GM12891 (cell line): ENCODE data around the gene AMDHD2. TPM values are rescaled to one million over a fixed set of nuclear protein-coding genes. Genes with fewer than 3 reads are reported as not detected.
A peak's percentile ranks its signal among the peaks of the same experiment; 100 is the strongest.

Experiments
- DNase-seq: peaks from one replicate; pipeline ENCODE4 v3.0.0; 2011; ENCODE audit warnings: low spot score; ENCODE audit not compliant: insufficient read length
- FAIRE-seq: peaks from 2 replicates; lab custom pipeline; 2011; peaks lifted over from hg19 to GRCh38; lab: Jason Lieb, UNC
- PAX5 ChIP-seq: IDR thresholded peaks from 2 replicates; pipeline ENCODE4 v1.6.1; 2011; ENCODE audit warnings: low read length, moderate library complexity, mild to moderate bottlenecking; ENCODE audit not compliant: insufficient read depth, severe bottlenecking
- POLR2A ChIP-seq: IDR thresholded peaks from 2 replicates; pipeline ENCODE4 v1.6.1; 2011; ENCODE audit warnings: low read depth, low read length, control low read depth
- POLR2AphosphoS5 ChIP-seq: IDR thresholded peaks from 2 replicates; pipeline ENCODE4 v1.6.1; 2011; ENCODE audit warnings: low read depth, low read length, control low read depth
- POU2F2 ChIP-seq: IDR thresholded peaks from 2 replicates; pipeline ENCODE4 v1.6.1; 2011; ENCODE audit warnings: low read depth, mild to moderate bottlenecking, control low read depth, low read length, moderate library complexity
- SPI1 ChIP-seq: IDR thresholded peaks from 2 replicates; pipeline ENCODE4 v1.6.1; 2011; ENCODE audit warnings: low read depth, low read length, control low read depth
- TAF1 ChIP-seq: IDR thresholded peaks from 2 replicates; pipeline ENCODE4 v1.6.1; 2011; ENCODE audit warnings: low read depth, low read length, control low read depth
- polyA plus RNA-seq: library from polyadenylated mRNA; unstranded; fragments of >200 nt; gene quantifications from one replicate; pipeline ENCODE4 v1.2.1, GENCODE V29; 2012; ENCODE audit warnings: low read depth, missing spikeins, inconsistent platforms; ENCODE audit not compliant: missing spikeins

AMDHD2 gene, protein sequence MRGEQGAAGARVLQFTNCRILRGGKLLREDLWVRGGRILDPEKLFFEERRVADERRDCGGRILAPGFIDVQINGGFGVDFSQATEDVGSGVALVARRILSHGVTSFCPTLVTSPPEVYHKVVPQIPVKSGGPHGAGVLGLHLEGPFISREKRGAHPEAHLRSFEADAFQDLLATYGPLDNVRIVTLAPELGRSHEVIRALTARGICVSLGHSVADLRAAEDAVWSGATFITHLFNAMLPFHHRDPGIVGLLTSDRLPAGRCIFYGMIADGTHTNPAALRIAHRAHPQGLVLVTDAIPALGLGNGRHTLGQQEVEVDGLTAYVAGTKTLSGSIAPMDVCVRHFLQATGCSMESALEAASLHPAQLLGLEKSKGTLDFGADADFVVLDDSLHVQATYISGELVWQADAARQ
- 14.2 TPM for polyA plus RNA-seq

DNA sequence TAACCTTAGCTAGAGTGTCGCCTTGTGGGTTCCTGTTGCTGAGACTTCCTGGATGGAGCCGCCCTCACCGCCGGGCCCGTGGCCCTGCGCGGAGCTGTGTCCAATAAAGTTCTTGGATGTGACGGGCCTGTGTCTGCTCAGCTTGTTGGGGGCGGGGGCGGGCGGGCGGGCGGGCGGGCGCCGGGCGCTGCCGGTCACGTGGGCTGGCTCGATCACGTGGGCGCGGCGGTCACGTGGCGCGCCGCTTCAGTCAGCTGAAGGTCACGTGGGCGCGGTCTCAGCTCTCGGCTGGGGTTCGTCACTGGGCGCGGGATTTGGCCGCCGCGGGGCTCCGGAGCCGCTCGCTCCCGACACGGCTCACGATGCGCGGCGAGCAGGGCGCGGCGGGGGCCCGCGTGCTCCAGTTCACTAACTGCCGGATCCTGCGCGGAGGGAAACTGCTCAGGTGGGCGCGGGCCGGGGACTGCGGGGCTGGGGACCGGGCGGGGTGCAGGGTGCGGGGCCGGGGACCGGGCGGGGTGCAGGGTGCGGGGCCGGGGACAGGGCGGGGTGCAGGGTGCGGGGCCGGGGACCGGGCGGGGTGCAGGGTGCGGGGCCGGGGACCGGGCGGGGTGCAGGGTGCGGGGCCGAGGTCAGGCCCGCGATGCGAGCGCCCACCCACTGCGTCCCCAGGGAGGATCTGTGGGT lies at the start of gene AMDHD2:
AMDHD2 (plus strand) TSS at position 275 of the 687 bp plus-strand sequence; CDS start at position 363, 88 bp downstream.
- FAIRE-seq: peak; percentile 89
- TF ChIP-seq TAF1 (peak; percentile 66), POLR2A (peak; percentile 73; the same call in 1 of the 2 replicates), SPI1 (no peak), PAX5 (peak; percentile 6), POU2F2 (peak; percentile 88; the same call in 1 of the 2 replicates), POLR2AphosphoS5 (peak; percentile 84)
- peak; percentile 99 for DNase-seq

DNA sequence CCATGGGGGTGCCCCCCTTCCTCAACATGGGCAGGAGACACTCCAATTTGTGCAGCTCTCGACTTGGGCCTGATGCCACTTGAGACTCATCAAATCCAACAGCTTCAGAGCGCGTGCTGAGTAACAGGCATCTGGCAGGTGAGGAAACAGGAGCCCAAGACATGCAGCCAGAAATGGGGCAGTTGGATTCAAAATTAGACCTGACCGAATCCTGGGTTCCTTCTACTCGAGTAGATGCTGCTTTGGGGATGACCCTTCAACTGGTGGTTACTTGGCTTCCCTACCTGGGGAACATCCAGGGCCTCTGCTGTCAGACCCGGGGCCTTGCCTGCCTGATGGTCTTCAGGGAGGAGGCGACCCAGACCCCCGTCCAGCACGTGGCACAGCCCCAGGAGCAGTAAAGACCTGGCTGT lies 49.6 kb upstream of the AMDHD2 start:
- DNase-seq: no peak
- FAIRE-seq: no peak
- TF ChIP-seq TAF1 (no peak), POLR2A (no peak), SPI1 (no peak), PAX5 (no peak), POU2F2 (no peak), POLR2AphosphoS5 (no peak)

DNA sequence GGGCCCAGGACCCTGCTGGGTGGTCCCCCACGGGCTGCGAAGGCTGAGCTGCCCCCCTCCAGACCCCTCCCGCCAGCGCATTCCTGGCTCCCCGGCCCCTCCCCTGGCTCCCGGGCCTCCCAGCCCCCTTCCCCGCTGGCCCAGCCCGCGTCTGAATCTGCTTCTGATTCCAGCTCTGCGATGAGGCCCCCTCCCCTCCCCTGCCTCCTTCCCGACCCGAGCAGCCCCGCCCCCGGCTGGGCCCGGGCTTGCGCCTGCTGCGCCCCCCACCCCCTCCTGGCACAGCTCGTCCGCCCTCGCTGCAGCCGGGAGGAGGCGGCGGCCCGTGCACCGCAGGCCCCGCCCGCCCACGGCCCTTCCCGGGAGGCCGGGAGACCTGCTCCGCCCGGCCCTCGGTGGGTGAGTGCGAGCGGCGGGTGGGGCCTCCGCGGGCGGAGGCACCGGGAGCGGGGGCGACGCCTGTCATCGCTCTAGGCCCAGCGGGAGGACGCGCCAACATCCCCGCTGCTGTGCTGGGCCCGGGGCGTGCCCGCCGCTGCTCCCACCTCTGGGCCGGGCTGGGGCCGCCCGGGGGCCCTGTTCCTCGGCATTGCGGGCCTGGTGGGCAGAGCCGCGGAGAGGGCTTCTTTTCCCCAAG lies 49.0 kb upstream of the AMDHD2 start, which contains the start of gene NTN3:
NTN3 (plus strand) TSS at position 282 of the 637 bp plus-strand sequence. CDS start 405 bp downstream, outside the sequence.
- FAIRE-seq (peak; percentile 13), DNase-seq (no peak)
- TF ChIP-seq SPI1 (no peak), TAF1 (no peak), POLR2A (no peak), PAX5 (no peak), POU2F2 (no peak), POLR2AphosphoS5 (no peak)

DNA sequence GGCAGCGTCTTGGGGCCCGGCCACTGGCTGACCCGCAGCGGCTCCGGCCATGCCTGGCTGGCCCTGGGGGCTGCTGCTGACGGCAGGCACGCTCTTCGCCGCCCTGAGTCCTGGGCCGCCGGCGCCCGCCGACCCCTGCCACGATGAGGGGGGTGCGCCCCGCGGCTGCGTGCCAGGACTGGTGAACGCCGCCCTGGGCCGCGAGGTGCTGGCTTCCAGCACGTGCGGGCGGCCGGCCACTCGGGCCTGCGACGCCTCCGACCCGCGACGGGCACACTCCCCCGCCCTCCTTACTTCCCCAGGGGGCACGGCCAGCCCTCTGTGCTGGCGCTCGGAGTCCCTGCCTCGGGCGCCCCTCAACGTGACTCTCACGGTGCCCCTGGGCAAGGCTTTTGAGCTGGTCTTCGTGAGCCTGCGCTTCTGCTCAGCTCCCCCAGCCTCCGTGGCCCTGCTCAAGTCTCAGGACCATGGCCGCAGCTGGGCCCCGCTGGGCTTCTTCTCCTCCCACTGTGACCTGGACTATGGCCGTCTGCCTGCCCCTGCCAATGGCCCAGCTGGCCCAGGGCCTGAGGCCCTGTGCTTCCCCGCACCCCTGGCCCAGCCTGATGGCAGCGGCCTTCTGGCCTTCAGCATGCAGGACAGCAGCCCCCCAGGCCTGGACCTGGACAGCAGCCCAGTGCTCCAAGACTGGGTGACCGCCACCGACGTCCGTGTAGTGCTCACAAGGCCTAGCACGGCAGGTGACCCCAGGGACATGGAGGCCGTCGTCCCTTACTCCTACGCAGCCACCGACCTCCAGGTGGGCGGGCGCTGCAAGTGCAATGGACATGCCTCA lies 48.3 kb upstream of the AMDHD2 start:
- DNase-seq: no peak
- no peak for FAIRE-seq
- TF ChIP-seq POU2F2 (no peak), POLR2A (no peak), PAX5 (no peak), TAF1 (no peak), POLR2AphosphoS5 (no peak), SPI1 (no peak)

DNA sequence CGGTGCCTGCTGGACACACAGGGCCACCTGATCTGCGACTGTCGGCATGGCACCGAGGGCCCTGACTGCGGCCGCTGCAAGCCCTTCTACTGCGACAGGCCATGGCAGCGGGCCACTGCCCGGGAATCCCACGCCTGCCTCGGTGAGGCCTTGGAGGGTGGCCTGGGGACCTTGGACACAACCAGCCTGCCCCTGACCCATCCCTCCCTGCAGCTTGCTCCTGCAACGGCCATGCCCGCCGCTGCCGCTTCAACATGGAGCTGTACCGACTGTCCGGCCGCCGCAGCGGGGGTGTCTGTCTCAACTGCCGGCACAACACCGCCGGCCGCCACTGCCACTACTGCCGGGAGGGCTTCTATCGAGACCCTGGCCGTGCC lies 47.7 kb upstream of the AMDHD2 start:
- DNase-seq: no peak
- no peak for FAIRE-seq
- TF ChIP-seq POLR2AphosphoS5 (no peak), TAF1 (no peak), POLR2A (no peak), POU2F2 (no peak), SPI1 (no peak), PAX5 (no peak)

DNA sequence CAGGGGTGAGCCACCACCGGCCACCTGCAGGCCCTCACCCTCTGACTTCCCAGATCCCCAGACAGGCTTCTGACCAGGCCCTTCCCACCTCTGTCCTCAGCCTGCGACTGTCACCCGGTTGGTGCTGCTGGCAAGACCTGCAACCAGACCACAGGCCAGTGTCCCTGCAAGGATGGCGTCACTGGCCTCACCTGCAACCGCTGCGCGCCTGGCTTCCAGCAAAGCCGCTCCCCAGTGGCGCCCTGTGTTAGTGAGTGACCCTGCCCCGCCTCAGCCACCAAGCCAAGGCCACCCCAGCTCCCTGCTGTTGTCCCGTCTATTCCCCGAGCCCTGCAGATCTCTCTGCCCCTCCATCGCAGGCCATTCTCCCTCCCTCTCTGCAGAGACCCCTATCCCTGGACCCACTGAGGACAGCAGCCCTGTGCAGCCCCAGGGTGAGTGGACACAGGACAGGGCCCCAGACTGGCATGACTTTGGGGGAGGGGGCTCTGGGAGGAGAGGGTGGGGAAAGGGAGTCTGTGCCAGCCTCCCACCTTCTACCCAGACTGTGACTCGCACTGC lies 47.2 kb upstream of the AMDHD2 start:
- FAIRE-seq (no peak), DNase-seq (no peak)
- TF ChIP-seq POLR2A: no peak
- no peak for TF ChIP-seq POLR2AphosphoS5
- TF ChIP-seq PAX5: no peak
- TF ChIP-seq SPI1: no peak
- no peak for TF ChIP-seq POU2F2
- no peak for TF ChIP-seq TAF1

DNA sequence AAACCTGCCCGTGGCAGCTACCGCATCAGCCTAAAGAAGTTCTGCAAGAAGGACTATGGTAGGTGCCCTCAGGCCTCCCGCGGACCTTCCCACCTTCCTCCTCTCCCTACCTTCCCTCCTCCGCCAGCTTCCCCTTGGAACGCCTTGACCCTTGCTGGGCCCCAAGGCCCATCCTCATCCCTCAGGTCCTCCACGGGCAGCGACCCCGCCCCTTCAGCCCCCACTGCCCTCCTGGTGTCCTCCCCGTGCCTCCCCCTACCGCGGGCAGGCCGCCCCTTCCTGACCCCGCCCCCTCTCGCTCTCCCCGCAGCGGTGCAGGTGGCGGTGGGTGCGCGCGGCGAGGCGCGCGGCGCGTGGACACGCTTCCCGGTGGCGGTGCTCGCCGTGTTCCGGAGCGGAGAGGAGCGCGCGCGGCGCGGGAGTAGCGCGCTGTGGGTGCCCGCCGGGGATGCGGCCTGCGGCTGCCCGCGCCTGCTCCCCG lies 46.7 kb upstream of the AMDHD2 start:
- DNase-seq (no peak), FAIRE-seq (no peak)
- no peak for TF ChIP-seq POLR2A
- no peak for TF ChIP-seq SPI1
- TF ChIP-seq PAX5: no peak
